Nephron (organoid): Measurements from ENCODE around the gene LRRC3.

ENCODE experiments used
- H3K27ac Mint-ChIP-seq, 3 experiments: 2 replicates each; pipeline ENCODE4 v1.8.0; 2020; ENCODE audit warnings: mixed read lengths in 3 of 3, mild to moderate bottlenecking in 2 of 3, moderate library complexity in 1 of 3
- H3K27me3 Mint-ChIP-seq: 2 replicates; pipeline ENCODE4 v1.8.0; 2021; ENCODE audit warnings: low read depth, mild to moderate bottlenecking, moderate library complexity, mixed read lengths
- H3K36me3 Mint-ChIP-seq: 2 replicates; pipeline ENCODE4 v1.8.0; 2020; ENCODE audit warnings: low read depth, mixed read lengths
- H3K4me1 Mint-ChIP-seq: 2 replicates; pipeline ENCODE4 v1.8.0; 2020; ENCODE audit warnings: mixed read lengths
- H3K4me3 Mint-ChIP-seq, 3 experiments: 2 replicates each; pipeline ENCODE4 v1.8.0; 2020; ENCODE audit warnings: mild to moderate bottlenecking in 3 of 3, mixed read lengths in 3 of 3, moderate library complexity in 2 of 3
- H3K9me3 Mint-ChIP-seq: 2 replicates; pipeline ENCODE4 v1.8.0; 2020; ENCODE audit warnings: mixed read lengths
- CTCF ChIP-seq, 3 experiments: fragments of 200-600 bp; sonication (generic); IDR thresholded peaks; one replicate each; pipeline ENCODE4 v1.5.0; 2021; ENCODE audit warnings: antibody characterized with exemption in 3 of 3; ENCODE audit not compliant: unreplicated experiment in 3 of 3

The LRRC3 gene

GRCh38 chr21:44443891-44444285 is 11.4 kb upstream of the LRRC3 start:
- Mint-ChIP-seq H3K9me3 (no peaks in the 10 kb centered on the region), H3K4me3 (no peak overlapping the region), H3K27ac (no peak overlapping the region), H3K27me3 (peaks cover 4% of the 10 kb centered on the region), H3K36me3 (no peaks in the 10 kb centered on the region), H3K4me1 (peaks cover 11% of the 10 kb centered on the region)
- TF ChIP-seq CTCF (IDR thresholded peaks at IDR 0.05; ENCODE audit: unreplicated experiment in 3 of 3), result no peak

DNA sequence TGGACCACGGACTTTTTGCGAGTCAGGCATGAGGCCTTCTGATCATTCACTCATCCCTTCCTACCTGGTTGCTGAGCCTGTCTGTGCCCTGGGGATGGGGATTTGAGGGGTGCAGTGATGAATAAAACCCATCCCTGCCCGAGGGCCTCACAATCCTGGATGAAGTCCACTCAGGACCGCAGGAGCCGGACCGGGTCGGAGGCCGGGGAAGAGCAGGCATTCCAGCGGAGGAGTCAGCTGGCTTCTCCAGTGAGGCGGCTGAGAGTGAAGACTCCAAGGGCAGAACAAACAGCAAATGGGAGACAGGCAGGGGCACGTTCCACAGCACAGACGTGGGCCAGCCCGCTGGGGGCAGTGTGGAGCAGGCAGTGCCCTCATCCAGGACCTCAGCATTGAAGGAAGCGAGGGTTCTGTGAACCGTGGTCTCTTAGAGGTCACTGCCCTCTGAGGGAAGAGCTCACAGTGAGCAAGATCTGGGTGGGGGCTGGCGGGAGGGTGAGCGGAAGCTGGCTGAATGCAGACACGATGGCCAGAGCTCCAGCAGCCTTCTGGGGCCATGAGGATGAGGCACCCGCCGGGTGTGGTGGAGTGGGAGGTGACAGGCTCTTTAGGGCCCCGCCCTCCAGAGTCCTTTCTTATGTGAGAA is 10.9 kb upstream of the LRRC3 start:
- peaks cover 9% of the 10 kb centered on the region for H3K27me3 Mint-ChIP-seq

DNA sequence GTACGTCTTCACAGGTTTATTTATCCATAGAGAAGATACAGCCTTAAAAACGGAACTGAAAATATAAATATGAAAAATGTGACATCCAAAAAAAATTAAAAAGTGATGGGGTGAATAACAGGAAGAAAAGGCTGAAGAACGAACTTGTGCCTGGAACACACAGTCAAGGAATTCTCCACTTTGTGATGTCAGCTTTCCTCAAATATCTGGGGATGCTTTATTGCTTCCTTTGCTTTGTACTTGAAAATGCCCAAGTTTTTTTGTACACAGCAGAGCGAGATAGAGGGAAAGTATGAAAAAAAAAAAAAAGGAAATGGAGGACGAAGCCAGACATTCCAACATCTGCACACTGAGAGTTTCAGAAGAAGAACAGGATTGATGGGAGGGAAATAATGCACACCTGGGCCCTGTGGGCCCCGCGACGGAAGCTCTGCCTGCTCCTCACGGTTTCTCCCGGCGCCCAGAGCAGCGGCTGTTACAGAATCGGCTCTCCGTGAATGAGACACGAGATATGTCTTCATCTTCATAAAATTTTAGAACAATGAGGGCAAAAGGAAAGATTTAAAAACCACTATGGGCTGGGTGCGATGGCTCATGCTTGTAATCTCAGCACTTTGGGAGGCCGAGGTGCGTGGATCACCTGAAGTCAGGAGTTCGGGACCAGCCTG is 10.0 kb upstream of the LRRC3 start:
- Mint-ChIP-seq H3K9me3 (no peaks in the 10 kb centered on the region), H3K4me1 (peaks cover 10% of the 10 kb centered on the region), H3K4me3 (no peak overlapping the region), H3K36me3 (no peaks in the 10 kb centered on the region), H3K27me3 (peaks cover 13% of the 10 kb centered on the region), H3K27ac (peak overlapping the region; percentile 86 to 94 (median 91))
- no peak for TF ChIP-seq CTCF (IDR thresholded peaks at IDR 0.05; ENCODE audit: unreplicated experiment in 3 of 3)

More for the DNA sequence above, 10.9 kb upstream of the LRRC3 start:
- no peaks in the 10 kb centered on the region for H3K36me3 Mint-ChIP-seq
- peak overlapping the region in 1 of 3 experiments; percentile 94 for H3K27ac Mint-ChIP-seq
- peaks cover 11% of the 10 kb centered on the region for H3K4me1 Mint-ChIP-seq
- no peaks in the 10 kb centered on the region for H3K9me3 Mint-ChIP-seq
- TF ChIP-seq CTCF (IDR thresholded peaks at IDR 0.05; ENCODE audit: unreplicated experiment in 3 of 3), result no peak
- no peak overlapping the region for H3K4me3 Mint-ChIP-seq

GRCh38 chr21:44448651-44449131 is 6.6 kb upstream of the LRRC3 start:
- Mint-ChIP-seq H3K27me3 (peaks cover 22% of the 10 kb centered on the region), H3K27ac (peak overlapping the region in 1 of 3 experiments; percentile 26), H3K9me3 (peaks cover 9% of the 10 kb centered on the region), H3K36me3 (no peaks in the 10 kb centered on the region), H3K4me1 (peaks cover 7% of the 10 kb centered on the region), H3K4me3 (no peak overlapping the region)
- no peak for TF ChIP-seq CTCF (IDR thresholded peaks at IDR 0.05; ENCODE audit: unreplicated experiment in 3 of 3)

DNA sequence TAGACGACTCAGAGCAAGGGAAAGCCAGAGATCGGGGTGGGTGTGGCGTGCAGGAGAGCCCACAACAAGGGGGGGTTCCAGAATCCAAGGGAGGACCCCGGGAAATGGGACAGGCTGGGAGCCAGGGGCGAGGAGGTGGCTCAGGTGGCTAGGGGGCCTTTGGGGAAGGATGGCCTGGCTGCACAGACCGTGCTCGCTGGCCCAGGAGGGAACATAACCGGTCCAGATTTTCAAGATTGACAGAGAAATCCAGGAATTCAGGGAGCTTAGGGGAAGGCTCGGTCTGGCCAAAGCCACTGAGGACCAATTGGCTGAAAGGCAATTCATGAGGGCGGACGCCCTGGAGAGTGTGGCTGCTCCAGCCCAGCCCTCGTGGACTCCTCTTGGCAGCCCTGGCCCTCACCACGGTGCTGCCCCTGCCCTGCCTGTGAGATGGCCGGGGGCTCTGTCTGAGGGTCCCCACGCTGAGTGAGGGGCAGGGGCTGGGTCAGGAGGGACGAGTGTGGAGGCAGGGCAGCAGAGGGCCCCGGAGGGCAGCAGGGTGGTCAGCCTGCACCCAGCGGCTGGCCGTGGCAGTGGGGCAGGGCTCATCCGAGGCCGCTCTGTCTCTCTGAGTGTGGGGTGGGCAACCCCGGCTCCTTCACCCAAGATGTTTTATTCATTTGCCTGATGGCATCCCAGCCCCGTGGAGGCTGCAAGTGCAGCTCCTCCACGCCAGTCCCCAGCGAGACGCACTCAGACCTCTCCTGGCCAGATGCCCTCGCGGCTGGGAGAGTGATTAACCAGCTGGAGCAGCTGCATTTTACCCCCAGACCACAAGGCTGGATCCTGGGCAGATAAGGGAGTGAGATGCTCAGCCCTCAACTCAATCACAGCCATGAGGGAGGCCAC is 5.6 kb upstream of the LRRC3 start:
- H3K36me3 Mint-ChIP-seq, result no peaks in the 10 kb centered on the region
- peaks cover 27% of the 10 kb centered on the region for H3K27me3 Mint-ChIP-seq
- TF ChIP-seq CTCF (IDR thresholded peaks at IDR 0.05; ENCODE audit: unreplicated experiment in 3 of 3), result no peak
- H3K27ac Mint-ChIP-seq, result no peak overlapping the region
- peaks cover 12% of the 10 kb centered on the region for H3K9me3 Mint-ChIP-seq
- peaks cover 7% of the 10 kb centered on the region for H3K4me1 Mint-ChIP-seq
- no peak overlapping the region for H3K4me3 Mint-ChIP-seq
